WTC11 (cell line): Measurements from ENCODE around the gene NTNG2. TPM values are rescaled to one million over a fixed set of nuclear protein-coding genes. Genes with fewer than 3 reads are reported as not detected.

ENCODE experiments used
- ATF1 ChIP-seq: sonication (generic); formaldehyde crosslinking; IDR thresholded peaks from 2 replicates; pipeline ENCODE4 v1.8.1; 2023; ENCODE audit warnings: mild to moderate bottlenecking, moderate library complexity, missing genetic modification reagents
- CREB1 ChIP-seq: sonication (generic); formaldehyde crosslinking; IDR thresholded peaks from 2 replicates; pipeline ENCODE4 v1.8.0; 2023; ENCODE audit warnings: mild to moderate bottlenecking, missing genetic modification reagents
- CREM ChIP-seq: sonication (generic); formaldehyde crosslinking; IDR thresholded peaks from 2 replicates; pipeline ENCODE4 v1.8.1; 2022; ENCODE audit warnings: mild to moderate bottlenecking, missing genetic modification reagents, moderate library complexity
- ELF4 ChIP-seq: sonication (generic); formaldehyde crosslinking; IDR thresholded peaks from 2 replicates; pipeline ENCODE4 v1.8.1; 2022; ENCODE audit warnings: low read depth, mild to moderate bottlenecking, moderate library complexity, missing genetic modification reagents
- EMX1 ChIP-seq: fragments of 250-450 bp; sonication (Bioruptor Pico); IDR thresholded peaks from 2 replicates; pipeline ENCODE4 v1.8.0; 2021; ENCODE audit warnings: mild to moderate bottlenecking
- FOXJ3 ChIP-seq: sonication (generic); formaldehyde crosslinking; IDR thresholded peaks from 2 replicates; pipeline ENCODE4 v1.9.0; 2021; ENCODE audit warnings: missing genetic modification reagents, mild to moderate bottlenecking, borderline replicate concordance
- FOXK1 ChIP-seq: sonication (generic); formaldehyde crosslinking; IDR thresholded peaks from 2 replicates; pipeline ENCODE4 v1.8.0; 2022; ENCODE audit warnings: mild to moderate bottlenecking, moderate library complexity, missing genetic modification reagents
- IRF2 ChIP-seq: sonication (generic); formaldehyde crosslinking; IDR thresholded peaks from 2 replicates; pipeline ENCODE4 v1.8.0; 2022; ENCODE audit warnings: low read depth, missing genetic modification reagents, borderline replicate concordance
- MXD4 ChIP-seq: fragments of 250-450 bp; sonication (Bioruptor Pico); IDR thresholded peaks from 2 replicates; pipeline ENCODE4 v1.8.0; 2021; ENCODE audit warnings: mild to moderate bottlenecking, moderate library complexity, borderline replicate concordance
- NFE2L1 ChIP-seq: sonication (generic); formaldehyde crosslinking; IDR thresholded peaks from 2 replicates; pipeline ENCODE4 v1.8.1; 2023; ENCODE audit warnings: missing genetic modification reagents
- NR1H2 ChIP-seq: sonication (generic); formaldehyde crosslinking; IDR thresholded peaks from 2 replicates; pipeline ENCODE4 v1.9.0; 2021; ENCODE audit warnings: mild to moderate bottlenecking, moderate library complexity, missing genetic modification reagents
- RELA ChIP-seq: sonication (generic); formaldehyde crosslinking; IDR thresholded peaks from 2 replicates; pipeline ENCODE4 v1.8.1; 2022; ENCODE audit warnings: missing genetic modification reagents, mild to moderate bottlenecking, borderline replicate concordance
- SOX15 ChIP-seq: fragments of 250-450 bp; sonication (Bioruptor Pico); IDR thresholded peaks from 2 replicates; pipeline ENCODE4 v1.9.0; 2021; ENCODE audit warnings: mild to moderate bottlenecking
- SP1 ChIP-seq: sonication (generic); formaldehyde crosslinking; conservative IDR thresholded peaks from 2 replicates; pipeline ENCODE4 v1.8.1; 2022; ENCODE audit warnings: missing genetic modification reagents
- TEAD1 ChIP-seq: sonication (generic); formaldehyde crosslinking; IDR thresholded peaks from 2 replicates; pipeline ENCODE4 v1.8.0; 2022; ENCODE audit warnings: mild to moderate bottlenecking, missing genetic modification reagents
- TP53 ChIP-seq: sonication (generic); formaldehyde crosslinking; IDR thresholded peaks from 2 replicates; pipeline ENCODE4 v1.8.1; 2023; ENCODE audit warnings: mild to moderate bottlenecking, missing genetic modification reagents
- ZBTB21 ChIP-seq: sonication (generic); formaldehyde crosslinking; IDR thresholded peaks from 2 replicates; pipeline ENCODE4 v1.8.1; 2023; ENCODE audit warnings: mild to moderate bottlenecking, missing genetic modification reagents, borderline replicate concordance
- ZNF138 ChIP-seq: sonication (generic); formaldehyde crosslinking; conservative IDR thresholded peaks from 2 replicates; pipeline ENCODE4 v1.8.1; 2022; ENCODE audit warnings: mild to moderate bottlenecking, moderate library complexity, missing genetic modification reagents
- ZNF232 ChIP-seq: sonication (generic); formaldehyde crosslinking; IDR thresholded peaks from 2 replicates; pipeline ENCODE4 v1.8.0; 2022; ENCODE audit warnings: mild to moderate bottlenecking, missing genetic modification reagents
- ZNF317 ChIP-seq: sonication (generic); formaldehyde crosslinking; IDR thresholded peaks from 2 replicates; pipeline ENCODE4 v1.8.1; 2023; ENCODE audit warnings: low read depth, mild to moderate bottlenecking, moderate library complexity, missing genetic modification reagents, borderline replicate concordance
- total RNA-seq: library from RNA; stranded (reverse); gene quantifications from 3 replicates; pipeline ENCODE4 v1.2.3, GENCODE V29; 2021
- TF ChIP-seq, protein P1 (sequence below): sonication (generic); formaldehyde crosslinking; IDR thresholded peaks from 2 replicates; pipeline ENCODE4 v1.8.1; 2023; ENCODE audit warnings: mild to moderate bottlenecking, moderate library complexity, missing genetic modification reagents
- TF ChIP-seq, protein P2 (sequence below): sonication (generic); formaldehyde crosslinking; IDR thresholded peaks from 2 replicates; pipeline ENCODE4 v1.8.0; 2022; ENCODE audit warnings: missing genetic modification reagents
- TF ChIP-seq, protein P3 (sequence below): sonication (generic); formaldehyde crosslinking; IDR thresholded peaks from 2 replicates; pipeline ENCODE4 v1.8.1; 2023; ENCODE audit warnings: mild to moderate bottlenecking, missing genetic modification reagents
- TF ChIP-seq, protein P4 (sequence below): sonication (generic); formaldehyde crosslinking; conservative IDR thresholded peaks from 2 replicates; pipeline ENCODE4 v1.8.1; 2022; ENCODE audit warnings: mild to moderate bottlenecking, missing genetic modification reagents
- TF ChIP-seq, protein P5 (sequence below): sonication (generic); formaldehyde crosslinking; IDR thresholded peaks from 2 replicates; pipeline ENCODE4 v1.8.1; 2023; ENCODE audit warnings: mild to moderate bottlenecking, missing genetic modification reagents, borderline replicate concordance
- TF ChIP-seq, protein P6 (sequence below): sonication (generic); formaldehyde crosslinking; IDR thresholded peaks from 2 replicates; pipeline ENCODE4 v1.8.1; 2022; ENCODE audit warnings: mild to moderate bottlenecking, missing genetic modification reagents, moderate library complexity, borderline replicate concordance

NTNG2 gene
- total RNA-seq, 1 experiment from 2014 or later, result 3.1 TPM

DNA sequence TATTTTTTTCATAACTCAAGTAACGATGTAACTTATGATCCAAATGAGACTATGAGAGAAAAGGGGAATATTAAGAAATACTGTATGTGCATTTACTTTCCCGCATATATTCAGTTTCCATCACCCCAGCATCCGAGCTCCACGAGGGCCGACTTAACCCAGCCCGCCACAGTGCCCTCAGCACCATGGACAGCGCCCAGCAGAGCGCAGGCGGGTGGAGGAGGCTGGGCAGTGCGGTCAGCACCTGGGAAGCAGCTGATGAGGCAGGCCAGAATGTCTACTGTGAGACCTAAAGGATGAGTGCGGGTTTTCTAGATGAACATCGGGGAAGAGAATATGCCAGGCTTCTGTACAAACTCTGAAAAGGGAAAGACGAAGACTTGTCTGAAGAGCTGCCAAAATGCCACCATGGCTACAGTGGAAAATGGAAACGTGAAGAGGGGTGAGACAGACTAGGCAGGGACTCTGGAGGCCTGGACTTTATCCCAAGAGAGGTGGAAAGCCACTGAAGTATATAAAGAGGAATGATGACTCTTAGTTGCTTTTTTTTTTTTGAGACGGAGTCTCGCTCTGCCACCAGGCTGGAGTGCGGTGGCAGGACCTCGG lies 47.7 kb upstream of the NTNG2 start (continued):
- TF ChIP-seq ELF4 (peak; percentile 87; the same call in 1 of the 2 replicates), FOXJ3 (peak; percentile 81; the same call in 1 of the 2 replicates), TP53 (peak; percentile 96), CREB1 (CRISPR knock-in tag) (peak; percentile 97), EMX1 (CRISPR knock-in tag) (no peak), IRF2 (CRISPR knock-in tag) (peak; percentile 86), ZNF232 (CRISPR knock-in tag) (peak; percentile 99), NR1H2 (peak; percentile 78), SP1 (peak; percentile 83), ZNF317 (CRISPR knock-in tag) (peak; percentile 62; the same call in 1 of the 2 replicates), CREM (CRISPR knock-in tag) (peak; percentile 75; the same call in 1 of the 2 replicates), ZNF138 (CRISPR knock-in tag) (no peak; the same call in 1 of the 2 replicates), TEAD1 (CRISPR knock-in tag) (peak; percentile 99), ZBTB21 (CRISPR knock-in tag) (peak; percentile 89; the same call in 1 of the 2 replicates), ATF1 (peak; percentile 85; the same call in 1 of the 2 replicates), SOX15 (CRISPR knock-in tag) (no peak), MXD4 (CRISPR knock-in tag) (no peak), FOXK1 (peak; percentile 96), RELA (CRISPR knock-in tag) (peak; percentile 87; the same call in 1 of the 2 replicates), NFE2L1 (peak; percentile 97)
- TF ChIP-seq, protein P1, sequence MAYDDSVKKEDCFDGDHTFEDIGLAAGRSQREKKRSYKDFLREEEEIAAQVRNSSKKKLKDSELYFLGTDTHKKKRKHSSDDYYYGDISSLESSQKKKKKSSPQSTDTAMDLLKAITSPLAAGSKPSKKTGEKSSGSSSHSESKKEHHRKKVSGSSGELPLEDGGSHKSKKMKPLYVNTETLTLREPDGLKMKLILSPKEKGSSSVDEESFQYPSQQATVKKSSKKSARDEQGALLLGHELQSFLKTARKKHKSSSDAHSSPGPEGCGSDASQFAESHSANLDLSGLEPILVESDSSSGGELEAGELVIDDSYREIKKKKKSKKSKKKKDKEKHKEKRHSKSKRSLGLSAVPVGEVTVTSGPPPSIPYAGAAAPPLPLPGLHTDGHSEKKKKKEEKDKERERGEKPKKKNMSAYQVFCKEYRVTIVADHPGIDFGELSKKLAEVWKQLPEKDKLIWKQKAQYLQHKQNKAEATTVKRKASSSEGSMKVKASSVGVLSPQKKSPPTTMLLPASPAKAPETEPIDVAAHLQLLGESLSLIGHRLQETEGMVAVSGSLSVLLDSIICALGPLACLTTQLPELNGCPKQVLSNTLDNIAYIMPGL, result no peak
- TF ChIP-seq, protein P2, sequence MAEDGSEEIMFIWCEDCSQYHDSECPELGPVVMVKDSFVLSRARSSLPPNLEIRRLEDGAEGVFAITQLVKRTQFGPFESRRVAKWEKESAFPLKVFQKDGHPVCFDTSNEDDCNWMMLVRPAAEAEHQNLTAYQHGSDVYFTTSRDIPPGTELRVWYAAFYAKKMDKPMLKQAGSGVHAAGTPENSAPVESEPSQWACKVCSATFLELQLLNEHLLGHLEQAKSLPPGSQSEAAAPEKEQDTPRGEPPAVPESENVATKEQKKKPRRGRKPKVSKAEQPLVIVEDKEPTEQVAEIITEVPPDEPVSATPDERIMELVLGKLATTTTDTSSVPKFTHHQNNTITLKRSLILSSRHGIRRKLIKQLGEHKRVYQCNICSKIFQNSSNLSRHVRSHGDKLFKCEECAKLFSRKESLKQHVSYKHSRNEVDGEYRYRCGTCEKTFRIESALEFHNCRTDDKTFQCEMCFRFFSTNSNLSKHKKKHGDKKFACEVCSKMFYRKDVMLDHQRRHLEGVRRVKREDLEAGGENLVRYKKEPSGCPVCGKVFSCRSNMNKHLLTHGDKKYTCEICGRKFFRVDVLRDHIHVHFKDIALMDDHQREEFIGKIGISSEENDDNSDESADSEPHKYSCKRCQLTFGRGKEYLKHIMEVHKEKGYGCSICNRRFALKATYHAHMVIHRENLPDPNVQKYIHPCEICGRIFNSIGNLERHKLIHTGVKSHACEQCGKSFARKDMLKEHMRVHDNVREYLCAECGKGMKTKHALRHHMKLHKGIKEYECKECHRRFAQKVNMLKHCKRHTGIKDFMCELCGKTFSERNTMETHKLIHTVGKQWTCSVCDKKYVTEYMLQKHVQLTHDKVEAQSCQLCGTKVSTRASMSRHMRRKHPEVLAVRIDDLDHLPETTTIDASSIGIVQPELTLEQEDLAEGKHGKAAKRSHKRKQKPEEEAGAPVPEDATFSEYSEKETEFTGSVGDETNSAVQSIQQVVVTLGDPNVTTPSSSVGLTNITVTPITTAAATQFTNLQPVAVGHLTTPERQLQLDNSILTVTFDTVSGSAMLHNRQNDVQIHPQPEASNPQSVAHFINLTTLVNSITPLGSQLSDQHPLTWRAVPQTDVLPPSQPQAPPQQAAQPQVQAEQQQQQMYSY, result peak; percentile 20; the same call in 1 of the 2 replicates
- TF ChIP-seq, protein P3, sequence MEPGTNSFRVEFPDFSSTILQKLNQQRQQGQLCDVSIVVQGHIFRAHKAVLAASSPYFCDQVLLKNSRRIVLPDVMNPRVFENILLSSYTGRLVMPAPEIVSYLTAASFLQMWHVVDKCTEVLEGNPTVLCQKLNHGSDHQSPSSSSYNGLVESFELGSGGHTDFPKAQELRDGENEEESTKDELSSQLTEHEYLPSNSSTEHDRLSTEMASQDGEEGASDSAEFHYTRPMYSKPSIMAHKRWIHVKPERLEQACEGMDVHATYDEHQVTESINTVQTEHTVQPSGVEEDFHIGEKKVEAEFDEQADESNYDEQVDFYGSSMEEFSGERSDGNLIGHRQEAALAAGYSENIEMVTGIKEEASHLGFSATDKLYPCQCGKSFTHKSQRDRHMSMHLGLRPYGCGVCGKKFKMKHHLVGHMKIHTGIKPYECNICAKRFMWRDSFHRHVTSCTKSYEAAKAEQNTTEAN, result peak; percentile 95
- TF ChIP-seq, protein P4, sequence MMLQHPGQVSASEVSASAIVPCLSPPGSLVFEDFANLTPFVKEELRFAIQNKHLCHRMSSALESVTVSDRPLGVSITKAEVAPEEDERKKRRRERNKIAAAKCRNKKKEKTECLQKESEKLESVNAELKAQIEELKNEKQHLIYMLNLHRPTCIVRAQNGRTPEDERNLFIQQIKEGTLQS (CRISPR knock-in tag), result no peak
- TF ChIP-seq, protein P5, sequence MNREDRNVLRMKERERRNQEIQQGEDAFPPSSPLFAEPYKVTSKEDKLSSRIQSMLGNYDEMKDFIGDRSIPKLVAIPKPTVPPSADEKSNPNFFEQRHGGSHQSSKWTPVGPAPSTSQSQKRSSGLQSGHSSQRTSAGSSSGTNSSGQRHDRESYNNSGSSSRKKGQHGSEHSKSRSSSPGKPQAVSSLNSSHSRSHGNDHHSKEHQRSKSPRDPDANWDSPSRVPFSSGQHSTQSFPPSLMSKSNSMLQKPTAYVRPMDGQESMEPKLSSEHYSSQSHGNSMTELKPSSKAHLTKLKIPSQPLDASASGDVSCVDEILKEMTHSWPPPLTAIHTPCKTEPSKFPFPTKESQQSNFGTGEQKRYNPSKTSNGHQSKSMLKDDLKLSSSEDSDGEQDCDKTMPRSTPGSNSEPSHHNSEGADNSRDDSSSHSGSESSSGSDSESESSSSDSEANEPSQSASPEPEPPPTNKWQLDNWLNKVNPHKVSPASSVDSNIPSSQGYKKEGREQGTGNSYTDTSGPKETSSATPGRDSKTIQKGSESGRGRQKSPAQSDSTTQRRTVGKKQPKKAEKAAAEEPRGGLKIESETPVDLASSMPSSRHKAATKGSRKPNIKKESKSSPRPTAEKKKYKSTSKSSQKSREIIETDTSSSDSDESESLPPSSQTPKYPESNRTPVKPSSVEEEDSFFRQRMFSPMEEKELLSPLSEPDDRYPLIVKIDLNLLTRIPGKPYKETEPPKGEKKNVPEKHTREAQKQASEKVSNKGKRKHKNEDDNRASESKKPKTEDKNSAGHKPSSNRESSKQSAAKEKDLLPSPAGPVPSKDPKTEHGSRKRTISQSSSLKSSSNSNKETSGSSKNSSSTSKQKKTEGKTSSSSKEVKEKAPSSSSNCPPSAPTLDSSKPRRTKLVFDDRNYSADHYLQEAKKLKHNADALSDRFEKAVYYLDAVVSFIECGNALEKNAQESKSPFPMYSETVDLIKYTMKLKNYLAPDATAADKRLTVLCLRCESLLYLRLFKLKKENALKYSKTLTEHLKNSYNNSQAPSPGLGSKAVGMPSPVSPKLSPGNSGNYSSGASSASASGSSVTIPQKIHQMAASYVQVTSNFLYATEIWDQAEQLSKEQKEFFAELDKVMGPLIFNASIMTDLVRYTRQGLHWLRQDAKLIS (CRISPR knock-in tag), result peak; percentile 91; the same call in 1 of the 2 replicates
- TF ChIP-seq, protein P6, sequence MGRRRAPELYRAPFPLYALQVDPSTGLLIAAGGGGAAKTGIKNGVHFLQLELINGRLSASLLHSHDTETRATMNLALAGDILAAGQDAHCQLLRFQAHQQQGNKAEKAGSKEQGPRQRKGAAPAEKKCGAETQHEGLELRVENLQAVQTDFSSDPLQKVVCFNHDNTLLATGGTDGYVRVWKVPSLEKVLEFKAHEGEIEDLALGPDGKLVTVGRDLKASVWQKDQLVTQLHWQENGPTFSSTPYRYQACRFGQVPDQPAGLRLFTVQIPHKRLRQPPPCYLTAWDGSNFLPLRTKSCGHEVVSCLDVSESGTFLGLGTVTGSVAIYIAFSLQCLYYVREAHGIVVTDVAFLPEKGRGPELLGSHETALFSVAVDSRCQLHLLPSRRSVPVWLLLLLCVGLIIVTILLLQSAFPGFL (CRISPR knock-in tag), result peak; percentile 94; the same call in 1 of the 2 replicates
